Stimulated activated CD8-positive, alpha-beta memory T cell treated with anti-CD3 and anti-CD28 coated beads, Interleukin-15, amount 100 ng/mL, for 48 hours (primary cell): ENCODE results near the gene HRAS.

Experiments used
- DNase-seq, 2 donors: peaks; one replicate each; pipeline ENCODE4 v3.0.0-alpha.2; 2020; ENCODE audit warnings: low read depth in 2 of 2

HRAS gene

DNA sequence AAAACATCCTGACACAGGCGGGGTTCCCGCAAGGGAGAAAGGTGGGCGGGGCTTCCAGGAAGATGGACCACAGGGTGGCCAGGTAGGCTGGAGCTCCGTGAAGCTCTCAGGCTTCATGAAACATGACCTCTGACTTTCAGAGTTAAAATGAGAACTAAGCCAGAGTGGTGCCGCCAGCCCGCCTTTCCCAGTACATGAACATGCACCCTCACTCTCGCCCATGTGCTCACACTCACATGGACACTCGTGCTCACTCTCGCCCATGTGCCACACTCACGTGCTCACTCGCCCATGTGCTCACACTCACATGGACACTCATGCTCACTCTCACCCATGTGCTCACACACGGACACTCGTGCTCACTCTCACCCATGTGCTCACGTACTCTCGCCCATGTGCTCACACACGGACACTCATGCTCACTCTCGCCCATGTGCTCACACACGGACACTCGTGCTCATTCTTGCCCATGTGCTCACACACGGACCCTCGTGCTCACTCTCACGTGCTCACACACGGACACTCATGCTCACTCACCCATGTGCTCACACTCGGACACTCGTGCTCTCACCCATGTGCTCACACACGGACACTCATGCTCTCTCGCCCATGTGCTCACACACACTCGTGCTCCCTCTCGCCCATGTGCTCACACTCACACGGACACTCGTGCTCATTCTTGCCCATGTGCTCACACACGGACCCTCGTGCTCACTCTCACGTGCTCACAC lies 38.4 kb downstream of the HRAS start:
- DNase-seq = no peak

DNA sequence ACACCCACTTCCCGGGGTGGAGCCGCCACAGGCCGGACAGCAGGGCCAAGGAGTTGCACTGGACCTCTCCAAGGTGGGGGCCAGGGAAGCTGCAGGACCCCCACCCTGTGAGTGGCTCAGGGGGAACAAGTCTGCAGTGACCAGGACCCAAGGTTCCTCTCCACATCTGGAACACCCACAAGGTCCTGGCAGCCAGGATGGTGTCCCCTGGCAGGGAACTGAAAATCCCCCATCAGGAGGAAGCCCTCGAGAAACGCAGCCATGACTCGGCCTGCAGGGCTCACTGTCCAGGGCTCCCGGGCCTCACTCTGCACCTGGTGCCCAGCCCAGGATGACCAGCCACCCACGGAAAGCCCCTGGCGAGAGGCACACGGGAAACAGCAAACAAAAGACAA lies 39.8 kb downstream of the HRAS start:
- no peak for DNase-seq

DNA sequence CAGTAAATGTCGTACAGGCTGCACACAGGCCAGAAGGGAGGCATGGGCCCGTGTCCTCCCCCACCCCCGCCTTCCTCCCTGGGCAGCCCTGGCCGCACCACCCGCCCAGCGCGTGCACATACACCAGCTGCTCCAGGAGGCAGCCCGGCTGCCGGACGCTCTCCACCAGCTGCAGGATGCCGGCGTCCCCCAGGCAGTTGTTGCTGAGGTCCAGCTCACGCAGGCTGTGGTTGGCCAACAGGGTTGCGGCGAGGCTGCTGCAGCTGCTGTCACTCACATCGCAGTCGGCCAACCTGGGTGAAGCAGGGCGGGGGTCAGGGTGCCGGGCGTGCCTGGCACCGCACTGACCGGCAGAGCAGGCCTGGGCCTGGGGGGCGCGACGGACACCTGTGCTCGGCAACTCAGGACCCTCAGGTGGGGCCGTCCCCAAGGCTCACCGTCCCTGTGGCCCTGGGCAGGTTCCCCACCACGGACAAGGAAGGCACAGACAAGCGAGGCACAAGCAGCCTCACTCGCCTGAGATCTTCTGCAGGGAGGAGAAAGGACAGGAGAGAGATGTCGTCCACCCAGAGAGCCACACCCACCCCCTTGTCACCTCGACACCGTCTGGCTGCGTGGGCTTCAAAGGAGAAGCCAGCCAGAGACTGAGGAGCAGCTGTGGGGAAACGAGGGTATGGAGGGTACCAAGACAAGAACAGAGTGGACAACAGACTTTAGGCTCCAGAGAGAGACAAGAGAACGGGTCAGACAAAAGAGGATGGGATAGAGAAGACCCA lies 40.4 kb downstream of the HRAS start:
- DNase-seq = no peak

DNA sequence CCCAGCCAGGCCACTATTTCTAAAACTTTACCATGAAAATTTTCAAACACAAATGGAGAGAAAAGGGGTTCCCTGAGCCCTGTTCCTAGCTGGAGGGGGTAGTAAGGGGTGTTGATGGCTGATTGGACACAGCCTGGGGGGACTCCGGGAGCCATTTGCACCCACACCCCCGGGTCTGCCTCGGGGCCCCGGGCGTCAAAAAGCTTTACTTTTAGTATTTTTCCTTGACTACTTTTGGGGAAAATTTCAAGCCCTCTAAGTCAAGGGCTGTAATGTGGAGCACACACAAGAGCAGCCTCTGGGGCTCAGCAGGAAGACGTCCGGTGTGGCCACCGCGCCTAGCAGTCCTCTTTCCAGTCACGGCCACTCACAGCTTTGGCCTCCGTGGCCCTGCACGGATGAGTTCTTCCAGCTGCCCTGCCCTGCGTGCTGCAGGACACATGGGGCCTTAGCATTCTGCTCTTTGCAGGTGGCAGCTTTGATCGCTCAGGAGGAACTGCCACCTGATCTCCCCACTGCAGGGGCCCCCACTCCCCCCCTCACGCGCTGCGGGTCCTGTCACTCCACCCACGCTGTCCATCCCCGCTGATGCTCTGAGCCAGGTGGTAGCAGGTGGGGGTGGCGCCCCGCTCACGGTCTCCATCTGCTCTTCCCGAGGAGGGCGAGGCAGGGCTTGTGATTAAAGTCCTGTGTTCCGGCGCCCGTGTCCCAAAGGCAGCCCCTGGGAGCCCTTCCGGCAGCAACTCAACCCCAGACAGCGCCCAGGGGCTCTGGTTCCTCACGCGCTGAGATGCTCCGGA lies 42.7 kb downstream of the HRAS start:
- DNase-seq = no peak

DNA sequence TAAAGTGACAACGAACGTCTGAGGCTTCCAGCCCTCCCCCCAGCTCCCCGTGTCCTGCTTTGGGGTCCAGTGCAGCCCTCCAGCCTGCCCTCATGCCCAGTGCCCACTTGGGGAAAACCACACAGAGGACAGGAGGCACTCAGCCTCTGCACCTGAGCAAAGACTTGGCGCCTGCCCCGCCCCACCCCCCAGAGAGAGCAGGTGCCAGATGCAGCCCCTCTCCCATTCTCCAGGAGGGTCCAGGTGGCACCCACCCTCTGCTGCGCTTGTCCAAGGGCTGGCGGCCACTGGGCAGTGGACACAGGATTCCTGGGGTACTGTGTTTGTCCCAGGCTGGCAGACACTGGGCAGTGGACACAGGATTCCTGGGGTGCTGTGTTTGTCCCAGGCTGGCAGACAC lies 44.0 kb downstream of the HRAS start:
- DNase-seq = no peak

DNA sequence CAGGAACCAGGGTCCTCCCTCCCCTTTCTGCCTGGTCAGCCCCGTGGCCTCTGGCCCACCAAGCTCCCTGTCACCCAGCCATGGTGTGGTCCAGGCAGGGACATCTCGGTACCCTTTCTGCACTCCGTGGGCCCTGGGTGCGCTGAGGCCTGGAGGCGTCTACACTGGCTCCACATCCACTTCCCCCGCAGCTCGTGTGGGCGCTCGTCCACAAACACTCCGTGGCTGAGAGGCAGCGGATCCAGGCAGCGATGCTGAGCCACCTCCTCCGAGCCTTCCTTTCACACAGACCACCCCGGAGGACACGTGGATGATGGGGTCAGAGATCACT lies 44.5 kb downstream of the HRAS start:
- no peak for DNase-seq

DNA sequence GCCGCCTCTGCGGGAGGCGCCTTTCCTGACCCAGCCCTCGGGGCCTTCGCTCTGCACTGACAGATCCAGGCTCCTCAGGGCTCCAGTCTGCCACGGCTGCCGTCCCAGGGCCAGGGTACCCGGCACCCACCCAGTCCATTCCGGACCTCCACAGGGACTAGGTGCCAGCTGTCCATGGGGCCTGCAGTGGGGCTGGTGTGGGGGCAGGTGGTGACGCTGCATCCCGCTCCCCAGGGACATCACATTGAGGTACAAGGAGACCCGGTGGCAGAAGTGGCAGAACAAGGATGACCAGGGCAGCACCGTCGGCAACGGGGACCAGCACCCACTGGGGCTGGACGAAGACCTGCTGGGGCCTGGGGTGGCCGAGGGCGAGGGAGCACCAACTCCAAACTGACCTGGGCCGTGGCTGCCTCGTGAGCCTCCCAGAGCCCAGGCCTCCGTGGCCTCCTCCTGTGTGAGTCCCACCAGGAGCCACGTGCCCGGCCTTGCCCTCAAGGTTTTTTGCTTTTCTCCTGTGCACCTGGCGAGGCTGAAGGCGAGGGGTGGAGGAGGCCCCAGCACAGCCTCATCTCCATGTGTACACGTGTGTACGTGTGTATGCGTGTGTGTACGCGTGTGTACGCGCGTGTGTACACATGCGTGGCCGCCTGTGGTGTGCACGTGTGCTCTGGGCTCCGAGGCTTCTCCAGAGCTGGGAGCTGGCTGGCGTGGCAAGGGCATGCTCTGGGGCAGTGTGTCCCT lies 45.0 kb downstream of the HRAS start:
- DNase-seq = no peak

DNA sequence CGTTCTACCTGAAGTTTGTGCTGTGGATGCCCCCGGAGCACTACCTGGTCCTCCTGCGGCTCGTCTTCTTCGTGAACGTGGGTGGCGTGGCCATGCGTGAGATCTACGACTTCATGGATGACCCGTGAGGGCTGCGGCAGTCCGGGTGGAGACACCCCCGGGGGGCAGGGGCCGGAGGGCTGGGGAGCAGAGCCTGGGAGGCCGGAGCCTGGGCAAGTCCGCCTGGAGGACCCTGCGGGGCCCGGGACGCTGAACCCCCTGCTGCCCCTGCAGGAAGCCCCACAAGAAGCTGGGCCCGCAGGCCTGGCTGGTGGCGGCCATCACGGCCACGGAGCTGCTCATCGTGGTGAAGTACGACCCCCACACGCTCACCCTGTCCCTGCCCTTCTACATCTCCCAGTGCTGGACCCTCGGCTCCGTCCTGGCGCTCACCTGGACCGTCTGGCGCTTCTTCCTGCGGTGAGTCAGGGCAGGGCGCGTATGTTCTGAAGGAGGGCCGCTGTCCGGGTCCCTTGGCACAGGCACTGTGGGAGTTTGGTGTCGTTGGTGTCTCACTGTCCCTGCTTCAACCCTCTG lies 45.7 kb downstream of the HRAS start:
- no peak for DNase-seq

DNA sequence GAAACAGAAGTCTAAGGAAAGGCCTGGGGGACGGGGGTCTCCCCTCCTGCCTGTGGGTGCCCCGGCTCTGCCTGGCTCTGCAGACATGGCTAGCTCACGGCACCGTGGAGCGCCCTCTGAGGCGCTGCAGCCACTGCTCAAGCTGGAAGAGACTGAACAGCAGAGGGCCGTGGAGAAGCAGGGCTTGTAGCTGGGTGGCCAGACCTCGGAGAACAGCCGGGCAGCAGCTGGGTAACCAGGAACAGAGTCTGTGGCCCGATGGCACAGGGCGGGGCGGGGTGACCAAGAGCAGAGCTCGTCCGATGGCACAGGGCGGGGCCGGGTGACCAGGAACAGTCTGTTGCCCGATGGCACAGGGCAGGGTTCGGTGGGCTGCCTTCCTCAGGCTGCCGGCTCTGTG lies 46.4 kb downstream of the HRAS start:
- DNase-seq = no peak

DNA sequence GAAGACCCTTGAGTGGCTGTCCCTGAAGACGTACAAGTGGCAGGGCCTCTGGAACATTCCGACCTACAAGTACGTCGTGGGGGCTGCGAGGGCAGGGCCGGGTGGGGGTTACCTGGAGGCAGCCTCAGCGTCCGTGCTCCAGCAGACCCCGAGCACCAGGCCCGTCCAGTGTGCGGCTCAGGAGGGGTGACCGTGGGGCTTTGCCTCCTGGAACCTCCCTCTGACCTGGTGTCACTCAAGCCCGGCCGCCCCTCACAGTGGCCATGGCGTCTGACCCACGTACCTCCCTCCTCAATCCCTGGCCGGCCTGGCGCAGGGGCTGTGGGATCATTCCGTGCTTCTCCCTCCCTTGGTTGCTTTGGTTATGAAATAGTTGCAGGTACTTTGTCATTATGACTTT lies 46.8 kb downstream of the HRAS start:
- no peak for DNase-seq

DNA sequence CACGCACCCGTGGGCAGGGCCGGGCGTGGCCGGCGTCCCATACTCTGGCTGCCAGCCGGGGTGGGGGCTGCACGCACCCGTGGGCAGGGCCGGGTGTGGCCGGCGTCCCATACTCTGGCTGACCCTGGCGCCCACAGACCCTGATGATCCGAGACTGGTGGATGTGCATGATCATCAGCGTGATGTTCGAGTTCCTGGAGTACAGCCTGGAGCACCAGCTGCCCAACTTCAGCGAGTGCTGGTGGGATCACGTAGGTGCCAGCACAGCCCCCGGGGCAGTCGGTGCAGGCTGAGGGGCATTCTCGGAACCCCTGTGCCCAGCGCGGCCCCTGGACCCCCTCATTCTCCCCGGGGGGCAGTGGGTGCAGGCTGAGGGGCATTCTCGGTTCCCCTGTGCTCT lies 47.3 kb downstream of the HRAS start:
- no peak for DNase-seq

DNA sequence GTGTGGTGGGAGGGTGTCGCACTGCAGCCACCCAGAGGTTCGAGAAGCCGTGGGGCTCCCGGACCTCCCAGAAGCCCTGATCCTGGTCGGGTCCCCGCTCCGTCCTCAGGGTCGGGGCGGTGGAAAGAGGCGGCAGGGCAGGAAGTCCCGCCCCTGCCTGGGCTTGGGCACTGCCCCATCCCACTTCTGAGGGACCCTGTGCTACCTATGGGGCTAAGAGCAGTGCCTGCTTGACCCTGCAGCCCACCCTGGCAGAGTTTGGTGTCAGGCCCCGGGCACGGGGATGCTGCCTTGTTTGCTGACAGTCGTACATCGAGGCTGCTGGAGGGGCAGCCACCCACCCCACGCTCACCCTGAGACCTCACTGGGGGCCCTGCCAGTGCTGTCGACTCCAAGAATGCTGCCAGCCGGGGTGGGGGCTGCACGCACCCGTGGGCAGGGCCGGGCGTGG lies 47.8 kb downstream of the HRAS start:
- no peak for DNase-seq

DNA sequence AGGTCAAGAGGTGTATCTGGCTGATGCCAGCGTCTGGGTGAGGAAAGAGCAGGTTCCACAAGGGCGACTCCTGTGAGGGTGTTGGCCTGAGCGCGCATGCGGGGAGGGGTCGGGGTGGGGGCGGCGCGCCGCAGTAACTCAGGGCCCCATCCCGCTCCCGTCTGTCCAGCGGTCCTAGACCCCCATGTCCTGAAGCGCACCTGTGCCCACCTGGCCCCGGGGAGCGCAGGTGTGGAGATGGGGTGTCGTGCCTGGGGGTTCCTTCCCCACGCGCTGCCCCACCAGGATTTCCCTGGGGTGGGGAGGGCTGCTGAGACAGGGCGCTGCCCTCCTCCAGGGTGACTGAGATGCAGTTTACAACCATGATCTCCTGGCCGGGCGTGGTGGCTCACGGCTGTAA lies 49.2 kb downstream of the HRAS start:
- no peak for DNase-seq

DNA sequence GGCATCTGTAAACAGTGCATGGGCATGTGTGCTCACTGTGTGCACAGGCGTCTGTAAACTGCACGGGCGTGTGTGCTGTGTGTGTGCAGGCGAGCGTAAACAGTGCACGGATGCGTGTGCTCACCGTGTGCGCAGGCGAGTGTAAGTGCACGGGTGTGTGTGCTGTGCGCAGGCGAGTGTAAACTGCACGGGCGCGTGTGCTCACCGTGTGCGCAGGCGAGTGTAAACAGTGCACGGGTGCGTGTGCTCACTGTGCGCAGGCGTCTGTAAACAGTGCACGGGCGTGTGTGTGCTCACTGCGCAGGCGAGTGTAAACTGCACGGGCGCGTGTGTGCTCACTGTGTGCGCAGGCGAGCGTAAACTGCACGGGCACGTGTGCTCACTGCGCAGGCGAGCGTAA lies 50.8 kb downstream of the HRAS start:
- no peak for DNase-seq
